Measurements from ENCODE around the gene AK4.

DNA sequence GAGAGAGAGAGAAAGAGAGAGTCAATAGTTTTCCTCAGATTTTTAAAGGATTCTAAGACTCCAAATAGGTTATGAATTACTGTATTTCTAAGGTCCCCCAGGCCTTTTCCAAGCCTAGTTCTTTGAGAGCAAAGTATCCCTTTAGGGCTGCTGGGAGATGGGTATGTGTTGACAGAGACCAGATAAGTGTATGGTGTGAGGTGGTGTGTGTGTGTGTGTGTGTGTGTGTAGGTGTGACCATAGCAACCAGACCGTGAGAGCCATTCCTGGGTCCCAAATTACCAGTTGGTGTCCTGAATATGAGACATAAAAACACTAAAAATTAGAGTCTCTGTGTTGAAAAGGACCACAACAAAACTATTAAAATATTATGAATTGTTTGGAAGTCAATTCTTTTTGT is 119.7 kb downstream of the AK4 start:
- TF ChIP-seq FOXK2 (IDR thresholded peaks at IDR 0.05) (no peak), BHLHE40 (IDR thresholded peaks at IDR 0.05; ENCODE audit: borderline replicate concordance) (no peak), ARNT (IDR thresholded peaks at IDR 0.05) (no peak), FOXM1 (IDR thresholded peaks at IDR 0.05; ENCODE audit: borderline replicate concordance) (no peak)
